Stomach (tissue), 9 donors: ENCODE measurements around the gene NXPH3. TPM values are rescaled to one million over a fixed set of nuclear protein-coding genes. Genes with fewer than 3 reads are reported as not detected.

ENCODE experiments used
- DNase-seq, 2 donors: peaks; one replicate each; pipeline versions ENCODE4 v3.0.0 to v3.0.0-alpha.2; 2013 to 2019
- H3K27ac ChIP-seq, 5 donors: fragments of 200-600 bp in 4 of 5; sonication (generic) in 4 of 5; one replicate each; pipeline ENCODE4 v1.5.1; 2013 to 2019; ENCODE audit warnings: mild to moderate bottlenecking in 1 of 5, moderate library complexity in 1 of 5
- H3K27me3 ChIP-seq, 3 donors: fragments of 200-600 bp; sonication (generic); one replicate each; pipeline ENCODE4 v1.5.1; 2017 to 2019; ENCODE audit warnings: mixed run types in 1 of 3
- H3K36me3 ChIP-seq, 4 donors: fragments of 200-600 bp; sonication (generic); 1 replicate in 3 of 4; 2 replicates in 1 of 4; pipeline ENCODE4 v1.5.1; 2016 to 2019
- H3K4me1 ChIP-seq, 4 donors: fragments of 200-600 bp; sonication (generic); one replicate each; pipeline ENCODE4 v1.5.1; 2016 to 2019
- H3K4me3 ChIP-seq, 4 donors: fragments of 200-600 bp; sonication (generic) in 3 of 4; one replicate each; pipeline ENCODE4 v1.5.1; 2016 to 2019; ENCODE audit warnings: mild to moderate bottlenecking in 1 of 4
- H3K9me3 ChIP-seq, 4 donors: fragments of 200-600 bp; sonication (generic); one replicate each; pipeline ENCODE4 v1.5.1; 2016 to 2019
- CTCF ChIP-seq, 7 experiments: fragments of 450-650 bp in 4 of 7; fragments of 200-600 bp in 3 of 7; sonication (generic) in 3 of 7; IDR thresholded peaks; one replicate each; pipeline ENCODE4 v1.5.1; 2016 to 2019; ENCODE audit warnings: antibody characterized with exemption in 7 of 7, control low read depth in 2 of 7, mild to moderate bottlenecking in 1 of 7
- EP300 ChIP-seq: sonication (generic); formaldehyde crosslinking; IDR thresholded peaks from one replicate; pipeline ENCODE4 v1.6.1; 2017; ENCODE audit warnings: antibody characterized with exemption
- POLR2A ChIP-seq, 4 donors: fragments of 450-650 bp; IDR thresholded peaks; one replicate each; pipeline ENCODE4 v1.6.1; 2016; ENCODE audit warnings: antibody characterized with exemption in 4 of 4, control low read depth in 2 of 4, mild to moderate bottlenecking in 1 of 4, moderate library complexity in 1 of 4
- POLR2AphosphoS5 ChIP-seq, 3 donors: sonication (generic); formaldehyde crosslinking; IDR thresholded peaks; one replicate each; pipeline ENCODE4 v1.6.1; 2016; ENCODE audit warnings: antibody characterized with exemption in 3 of 3
- WGBS, 5 donors: extraction: QIAGEN DNeasy Blood & Tissue Kit in 3 of 5; methylation state at CpG; one replicate each; pipeline versions ENCODE4 v1.1.5 to v1.1.7; 2013 to 2018; 5-methylcytosine and 5-hydroxymethylcytosine counted together
- intact Hi-C: fragments of 100-400 bp; cut with DNase I; formaldehyde crosslinking; loops from one replicate; pipeline ENCODE4 v1.15.1; 2023; ENCODE audit warnings: low total_unique reads
- polyA plus RNA-seq, 3 donors: library from polyadenylated mRNA; stranded (reverse); fragments of 200-250 nt; gene quantifications; one replicate each; pipeline ENCODE4 v1.2.3, GENCODE V29; 2013
- total RNA-seq, 5 donors: library from RNA; depleted of rRNA; stranded (reverse); fragments of >200 nt; gene quantifications; one replicate each; pipeline versions ENCODE4 v1.1.0 to v1.2.3, GENCODE V29; 2014 to 2016
- donor health status: healthy with polysubstance abuse.
- donor health status: Bipolar disorder and iron deficiency.
- donor health status: healthy.

NXPH3 gene
- total and polyA plus RNA-seq, 8 donors, result 0.50 to 10.7 (median 1.1) TPM; not detected in 2

DNA sequence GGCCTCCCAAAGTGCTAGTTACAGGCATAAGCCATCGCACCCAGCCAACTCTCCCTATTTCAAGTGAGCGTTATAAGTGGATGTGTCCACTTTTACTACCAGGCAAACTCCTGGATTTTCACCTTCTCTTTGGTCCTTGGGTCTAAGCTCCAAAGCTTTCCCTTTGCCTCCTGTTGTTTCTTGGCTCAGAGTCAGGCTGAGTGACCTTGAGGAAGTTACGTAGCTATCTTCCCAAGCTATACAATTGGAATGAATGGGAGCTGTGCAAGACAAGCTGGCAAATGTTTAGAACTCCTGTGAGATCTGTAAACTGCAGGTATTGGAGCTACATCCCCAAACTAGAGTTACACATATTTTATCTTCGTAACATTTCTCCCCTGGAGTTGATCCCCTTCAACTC lies 20.3 kb downstream of the NXPH3 start:
- Histone ChIP-seq H3K9me3 (no peaks in the 10 kb centered on the region), H3K4me1 (peaks cover 0 to 24% (median 10%) of the 10 kb centered on the region in 4 donors), H3K27me3 (no peaks in the 10 kb centered on the region), H3K36me3 (peaks cover 45 to 89% (median 84%) of the 10 kb centered on the region in 4 donors), H3K4me3 (no peak overlapping the region), H3K27ac (no peak overlapping the region)
- no peak for TF ChIP-seq EP300
- TF ChIP-seq CTCF (IDR thresholded peaks at IDR 0.05), result no peak
- no peak for TF ChIP-seq POLR2AphosphoS5 (IDR thresholded peaks at IDR 0.05)
- no peak for TF ChIP-seq POLR2A (IDR thresholded peaks at IDR 0.05)
- intact Hi-C loops, result no loop called here
- DNase-seq, result no peak
- WGBS, 5 donors, result 89 to 97% (median 93%) methylated on average over 4 of the region's 4 CpGs

DNA sequence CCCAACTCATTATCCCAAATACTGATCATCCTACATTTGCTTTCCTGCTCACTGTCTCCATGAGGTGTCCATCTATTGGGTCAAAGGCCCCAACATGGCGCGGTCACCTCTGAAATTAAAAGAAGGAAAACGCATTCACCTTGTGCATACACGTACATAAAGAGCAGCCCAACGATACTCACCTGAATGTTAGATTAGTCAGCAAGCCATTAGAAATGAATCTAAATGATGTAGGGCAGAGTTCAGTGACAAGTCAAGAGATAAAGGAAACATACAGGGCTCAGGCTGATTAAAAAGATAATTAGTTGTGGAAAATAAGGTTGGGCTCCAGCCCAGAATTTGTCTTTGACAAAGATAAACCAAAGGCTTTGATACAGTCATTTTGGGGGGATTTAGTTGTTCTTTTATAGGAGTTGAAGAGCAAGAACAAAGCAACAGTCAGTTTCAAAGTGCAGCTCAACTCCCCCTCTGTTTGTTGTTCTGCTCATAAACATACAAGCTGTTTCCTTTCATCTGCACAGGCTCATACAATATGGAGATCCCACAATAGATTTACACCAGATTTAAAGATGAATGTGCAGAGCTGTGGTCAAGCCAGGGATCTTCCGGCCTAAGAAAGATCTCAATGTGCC lies 21.1 kb downstream of the NXPH3 start:
- Histone ChIP-seq H3K27me3 (no peaks in the 10 kb centered on the region), H3K4me1 (peaks cover 0 to 26% (median 11%) of the 10 kb centered on the region in 4 donors), H3K36me3 (peaks cover 53 to 92% (median 91%) of the 10 kb centered on the region in 4 donors), H3K9me3 (no peaks in the 10 kb centered on the region), H3K27ac (peak overlapping the region in 1 of 5 donors; percentile 58), H3K4me3 (no peak overlapping the region)
- DNase-seq, result no peak
- TF ChIP-seq EP300 (no peak), POLR2AphosphoS5 (IDR thresholded peaks at IDR 0.05) (no peak), CTCF (IDR thresholded peaks at IDR 0.05) (no peak), POLR2A (IDR thresholded peaks at IDR 0.05) (no peak)
- intact Hi-C loops, result no loop called here
- 82 to 89% (median 84%) methylated on average over 6 of the region's 6 CpGs for WGBS, 5 donors

DNA sequence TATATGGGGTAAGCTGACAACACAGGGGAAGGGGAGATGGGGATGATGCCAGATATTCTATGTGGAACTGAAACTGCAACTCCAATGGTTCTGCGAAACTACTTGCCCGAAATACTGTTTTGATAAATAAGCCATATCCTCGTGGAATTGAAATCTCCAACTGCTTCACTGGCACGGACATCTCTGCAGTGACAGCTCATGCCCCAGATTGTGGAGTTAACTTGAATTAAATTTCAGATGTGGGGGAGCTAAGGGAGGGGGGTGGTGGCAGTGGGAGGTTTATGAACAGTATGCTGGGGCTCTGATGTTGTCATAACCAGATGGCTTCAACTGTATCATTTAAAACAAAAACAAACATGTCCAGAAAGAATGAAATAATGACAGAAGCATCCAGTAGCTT lies 21.8 kb downstream of the NXPH3 start:
- H3K9me3 ChIP-seq, result no peaks in the 10 kb centered on the region
- no peak for DNase-seq
- intact Hi-C loops, result no loop called here
- H3K27ac ChIP-seq, result peak overlapping the region in 3 of 5 donors; percentile 30 to 58 (median 35)
- no peaks in the 10 kb centered on the region for H3K27me3 ChIP-seq
- TF ChIP-seq CTCF (IDR thresholded peaks at IDR 0.05) (no peak), POLR2A (IDR thresholded peaks at IDR 0.05) (no peak), EP300 (no peak), POLR2AphosphoS5 (IDR thresholded peaks at IDR 0.05) (no peak)
- no peak overlapping the region for H3K4me3 ChIP-seq
- peaks cover 0 to 33% (median 15%) of the 10 kb centered on the region in 4 donors for H3K4me1 ChIP-seq
- peaks cover 60 to 99% (median 97%) of the 10 kb centered on the region in 4 donors for H3K36me3 ChIP-seq
- 77 to 90% (median 89%) methylated on average over 4 of the region's 4 CpGs for WGBS, 5 donors

DNA sequence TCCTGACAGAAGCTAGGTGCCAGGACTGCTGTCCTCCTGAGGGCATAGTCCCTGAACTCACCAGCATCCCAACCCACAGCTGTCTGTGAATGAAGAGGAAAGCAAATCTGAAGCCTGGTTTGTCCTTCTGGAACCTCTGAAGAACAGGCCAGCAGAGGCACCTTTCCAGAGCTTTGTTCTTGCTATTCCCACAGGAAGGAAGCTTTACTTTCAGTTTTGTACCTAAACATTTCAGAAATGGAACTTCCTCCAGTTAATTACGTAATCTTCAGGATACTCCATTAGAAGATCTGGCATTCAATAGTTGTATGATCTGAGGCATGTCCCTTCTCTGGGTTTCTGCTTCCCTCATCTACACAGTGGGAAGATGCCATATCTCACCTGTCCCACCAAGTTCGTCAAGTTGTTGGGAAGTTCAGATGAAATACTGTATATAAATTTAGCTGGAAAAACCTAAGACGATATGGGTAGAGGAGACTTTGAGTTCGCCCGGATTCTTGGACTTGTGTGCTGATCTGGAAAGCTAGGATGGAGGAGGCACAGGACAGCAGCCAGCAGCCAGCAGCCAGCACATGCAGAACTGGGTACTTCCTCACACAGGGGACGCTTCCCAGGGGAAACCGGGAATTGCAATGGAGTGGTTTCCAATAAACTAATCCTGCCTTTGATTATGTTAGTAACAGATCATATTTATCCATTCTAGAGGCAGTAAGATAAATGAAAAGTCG lies 22.4 kb downstream of the NXPH3 start:
- no peak for DNase-seq
- WGBS, 5 donors, result 78 to 88% (median 82%) methylated on average over 8 of the region's 8 CpGs
- intact Hi-C loops, result no loop called here
- Histone ChIP-seq H3K36me3 (peaks cover 59 to 99% (median 97%) of the 10 kb centered on the region in 4 donors), H3K4me1 (peaks cover 0 to 40% (median 19%) of the 10 kb centered on the region in 4 donors), H3K9me3 (no peaks in the 10 kb centered on the region), H3K4me3 (no peak overlapping the region), H3K27me3 (no peaks in the 10 kb centered on the region), H3K27ac (peak overlapping the region in 4 of 5 donors; percentile 30 to 58 (median 43))
- TF ChIP-seq CTCF (IDR thresholded peaks at IDR 0.05) (no peak), POLR2AphosphoS5 (IDR thresholded peaks at IDR 0.05) (no peak), EP300 (no peak)
